Measurements from ENCODE around the gene SLC44A1.

Gene SLC44A1

DNA sequence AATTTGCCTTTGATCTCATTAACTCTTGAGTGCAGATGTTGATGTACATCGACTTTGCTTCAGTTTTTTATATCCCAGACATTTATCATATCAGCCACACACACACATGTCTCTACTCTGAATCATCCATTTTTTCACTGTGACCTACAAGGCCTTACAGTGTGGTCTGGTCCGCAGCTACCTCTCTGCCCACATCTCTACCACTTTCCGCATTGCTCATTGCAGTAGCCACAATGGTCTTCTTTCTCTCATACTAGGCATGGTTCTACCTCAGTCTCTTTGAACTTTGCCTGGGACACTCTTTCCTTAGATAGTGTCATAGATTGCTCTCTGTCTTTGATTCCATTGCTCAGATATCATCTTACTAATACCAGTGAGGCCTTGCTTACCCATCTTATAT is 115.4 kb downstream of the SLC44A1 start:
- H3K27ac ChIP-seq (replicated peaks): no peak overlapping the region
- H3K27me3 ChIP-seq (ENCODE audit: insufficient read depth, poor library complexity, severe bottlenecking): no peaks in the 10 kb centered on the region
- DNase-seq (ENCODE audit: low read depth in 1 of 2, low spot score in 1 of 2): no peak
- H3K4me3 ChIP-seq (replicated peaks; ENCODE audit: insufficient read depth, low read length): no peak overlapping the region
- TF ChIP-seq, protein P1, sequence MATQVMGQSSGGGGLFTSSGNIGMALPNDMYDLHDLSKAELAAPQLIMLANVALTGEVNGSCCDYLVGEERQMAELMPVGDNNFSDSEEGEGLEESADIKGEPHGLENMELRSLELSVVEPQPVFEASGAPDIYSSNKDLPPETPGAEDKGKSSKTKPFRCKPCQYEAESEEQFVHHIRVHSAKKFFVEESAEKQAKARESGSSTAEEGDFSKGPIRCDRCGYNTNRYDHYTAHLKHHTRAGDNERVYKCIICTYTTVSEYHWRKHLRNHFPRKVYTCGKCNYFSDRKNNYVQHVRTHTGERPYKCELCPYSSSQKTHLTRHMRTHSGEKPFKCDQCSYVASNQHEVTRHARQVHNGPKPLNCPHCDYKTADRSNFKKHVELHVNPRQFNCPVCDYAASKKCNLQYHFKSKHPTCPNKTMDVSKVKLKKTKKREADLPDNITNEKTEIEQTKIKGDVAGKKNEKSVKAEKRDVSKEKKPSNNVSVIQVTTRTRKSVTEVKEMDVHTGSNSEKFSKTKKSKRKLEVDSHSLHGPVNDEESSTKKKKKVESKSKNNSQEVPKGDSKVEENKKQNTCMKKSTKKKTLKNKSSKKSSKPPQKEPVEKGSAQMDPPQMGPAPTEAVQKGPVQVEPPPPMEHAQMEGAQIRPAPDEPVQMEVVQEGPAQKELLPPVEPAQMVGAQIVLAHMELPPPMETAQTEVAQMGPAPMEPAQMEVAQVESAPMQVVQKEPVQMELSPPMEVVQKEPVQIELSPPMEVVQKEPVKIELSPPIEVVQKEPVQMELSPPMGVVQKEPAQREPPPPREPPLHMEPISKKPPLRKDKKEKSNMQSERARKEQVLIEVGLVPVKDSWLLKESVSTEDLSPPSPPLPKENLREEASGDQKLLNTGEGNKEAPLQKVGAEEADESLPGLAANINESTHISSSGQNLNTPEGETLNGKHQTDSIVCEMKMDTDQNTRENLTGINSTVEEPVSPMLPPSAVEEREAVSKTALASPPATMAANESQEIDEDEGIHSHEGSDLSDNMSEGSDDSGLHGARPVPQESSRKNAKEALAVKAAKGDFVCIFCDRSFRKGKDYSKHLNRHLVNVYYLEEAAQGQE (IDR thresholded peaks at IDR 0.05; ENCODE audit: insufficient replicate concordance, low read depth): no peak
- TF ChIP-seq CTCF (IDR thresholded peaks at IDR 0.05; ENCODE audit: insufficient read depth, low read length): no peak
- TF ChIP-seq POLR2AphosphoS5 (IDR thresholded peaks at IDR 0.05; ENCODE audit: low read depth): no peak
- TF ChIP-seq GABPA (IDR thresholded peaks at IDR 0.05; ENCODE audit: low read depth): no peak
- TF ChIP-seq SPI1 (IDR thresholded peaks at IDR 0.05; ENCODE audit: borderline replicate concordance, low read depth): no peak

- no peak overlapping the region for H3K4me3 ChIP-seq (replicated peaks; ENCODE audit: insufficient read depth, low read length)
- H3K27me3 ChIP-seq (ENCODE audit: insufficient read depth, poor library complexity, severe bottlenecking): no peaks in the 10 kb centered on the region
- TF ChIP-seq, protein P1 (IDR thresholded peaks at IDR 0.05; ENCODE audit: insufficient replicate concordance, low read depth): no peak
- TF ChIP-seq CTCF (IDR thresholded peaks at IDR 0.05; ENCODE audit: insufficient read depth, low read length) (no peak), SPI1 (IDR thresholded peaks at IDR 0.05; ENCODE audit: borderline replicate concordance, low read depth) (no peak), GABPA (IDR thresholded peaks at IDR 0.05; ENCODE audit: low read depth) (no peak), POLR2AphosphoS5 (IDR thresholded peaks at IDR 0.05; ENCODE audit: low read depth) (no peak)
- no peak for DNase-seq (ENCODE audit: low read depth in 1 of 2, low spot score in 1 of 2)
- H3K27ac ChIP-seq (replicated peaks): no peak overlapping the region
Observed at GRCh38 chr9:105360344-105360743, 115.9 kb downstream of the SLC44A1 start.

DNA sequence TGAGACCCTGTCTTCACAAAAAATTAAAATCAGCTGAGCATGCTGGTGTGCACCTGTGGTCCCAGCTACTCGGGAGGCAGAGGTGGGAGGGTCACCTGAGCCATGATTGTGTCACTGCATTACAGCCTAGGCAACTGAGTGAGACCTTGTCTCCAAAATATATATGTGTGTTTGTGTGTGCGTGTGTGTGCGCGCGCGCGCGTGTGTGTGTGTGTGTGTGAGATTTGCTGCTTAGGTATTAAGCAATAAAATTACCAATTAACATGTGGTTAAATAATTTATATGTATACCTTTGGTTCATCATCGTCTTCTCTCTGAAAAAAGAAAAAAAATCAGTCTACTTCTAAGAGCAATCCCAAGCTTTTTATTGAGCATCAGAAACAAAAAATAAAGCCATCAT is 117.4 kb downstream of the SLC44A1 start:
- Histone ChIP-seq H3K4me3 (replicated peaks; ENCODE audit: insufficient read depth, low read length) (no peak overlapping the region), H3K27me3 (ENCODE audit: insufficient read depth, poor library complexity, severe bottlenecking) (no peaks in the 10 kb centered on the region), H3K27ac (replicated peaks) (no peak overlapping the region)
- TF ChIP-seq, protein P1 (IDR thresholded peaks at IDR 0.05; ENCODE audit: insufficient replicate concordance, low read depth): no peak
- no peak for TF ChIP-seq POLR2AphosphoS5 (IDR thresholded peaks at IDR 0.05; ENCODE audit: low read depth)
- no peak for TF ChIP-seq GABPA (IDR thresholded peaks at IDR 0.05; ENCODE audit: low read depth)
- no peak for TF ChIP-seq CTCF (IDR thresholded peaks at IDR 0.05; ENCODE audit: insufficient read depth, low read length)
- no peak for TF ChIP-seq SPI1 (IDR thresholded peaks at IDR 0.05; ENCODE audit: borderline replicate concordance, low read depth)
- DNase-seq (ENCODE audit: low read depth in 1 of 2, low spot score in 1 of 2): no peak
